CD14-positive monocyte (primary cell): ENCODE results near the gene RGS11. TPM values are rescaled to one million over a fixed set of nuclear protein-coding genes. Genes with fewer than 3 reads are reported as not detected.

Experiments
- DNase-seq, 3 donors: peaks; one replicate each; pipeline ENCODE4 v3.0.0-alpha.2; 2011 to 2022
- H2AFZ ChIP-seq: 2 replicates; pipeline ENCODE4 v1.6.0; 2012; ENCODE audit warnings: mild to moderate bottlenecking, low read depth, low read length, inconsistent platforms; ENCODE audit not compliant: insufficient read depth, poor library complexity, severe bottlenecking
- H3K27ac ChIP-seq, 2 donors: 1 replicate in 1 of 2; 2 replicates in 1 of 2; pipeline ENCODE4 v1.5.1; 2012 to 2013; ENCODE audit warnings: low read length in 2 of 2, control low read depth in 1 of 2, inconsistent platforms in 1 of 2, low read depth in 1 of 2, mild to moderate bottlenecking in 1 of 2
- H3K27me3 ChIP-seq, 2 donors: one replicate each; pipeline versions ENCODE4 v1.6.0 to v1.6.1; 2011 to 2013; ENCODE audit warnings: low read length in 2 of 2; ENCODE audit not compliant: control insufficient read depth in 2 of 2, insufficient read depth in 2 of 2
- H3K36me3 ChIP-seq, 2 donors: replicated peaks in 1 of 2; 1 replicate in 1 of 2; 2 replicates in 1 of 2; pipeline versions ENCODE4 v1.5.1 to v1.6.1; 2012 to 2013; ENCODE audit warnings: low read length in 2 of 2, control low read depth in 1 of 2, inconsistent platforms in 1 of 2, mild to moderate bottlenecking in 1 of 2; ENCODE audit not compliant: insufficient read depth in 2 of 2, control insufficient read depth in 1 of 2
- H3K4me1 ChIP-seq, 2 donors: 1 replicate in 1 of 2; 2 replicates in 1 of 2; pipeline versions ENCODE4 v1.5.1 to v1.6.1; 2012 to 2013; ENCODE audit warnings: low read length in 2 of 2, control low read depth in 1 of 2, inconsistent platforms in 1 of 2, mild to moderate bottlenecking in 1 of 2, moderate library complexity in 1 of 2; ENCODE audit not compliant: insufficient read depth in 2 of 2, control insufficient read depth in 1 of 2
- H3K4me2 ChIP-seq: replicated peaks from 2 replicates; pipeline ENCODE3; 2012; ENCODE audit warnings: low read length, moderate library complexity, mild to moderate bottlenecking; ENCODE audit not compliant: poor library complexity, severe bottlenecking; ENCODE audit errors: extremely low read depth
- H3K4me3 ChIP-seq, 3 experiments: fragments of 200-600 bp in 1 of 3; sonication (generic) in 1 of 3; replicated peaks in 1 of 3; 1 replicate in 2 of 3; 2 replicates in 1 of 3; pipeline ENCODE4 v1.5.1; 2011 to 2013; ENCODE audit warnings: low read length in 3 of 3, mild to moderate bottlenecking in 3 of 3, control low read depth in 2 of 3, low read depth in 2 of 3, inconsistent platforms in 1 of 3, moderate library complexity in 1 of 3
- H3K79me2 ChIP-seq: 2 replicates; pipeline ENCODE4 v1.6.0; 2012; ENCODE audit warnings: mild to moderate bottlenecking, control low read depth, inconsistent platforms, low read length, moderate library complexity; ENCODE audit not compliant: insufficient read depth
- H3K9ac ChIP-seq: 2 replicates; pipeline ENCODE4 v1.6.0; 2017; ENCODE audit warnings: low read length, mild to moderate bottlenecking; ENCODE audit not compliant: insufficient read depth, poor library complexity, severe bottlenecking
- H3K9me3 ChIP-seq, 2 donors: replicated peaks in 1 of 2; 1 replicate in 1 of 2; 2 replicates in 1 of 2; pipeline versions ENCODE4 v1.5.1 to v1.6.1; 2012 to 2013; ENCODE audit warnings: low read length in 2 of 2, control low read depth in 1 of 2; ENCODE audit not compliant: control insufficient read depth in 1 of 2, insufficient read depth in 1 of 2
- H4K20me1 ChIP-seq: 2 replicates; pipeline ENCODE4 v1.6.0; 2012; ENCODE audit warnings: mild to moderate bottlenecking, low read length, control low read depth, moderate library complexity; ENCODE audit not compliant: insufficient read depth
- H3K27ac Mint-ChIP-seq, 7 donors: one replicate each; pipeline ENCODE4 v1.8.0; 2020; ENCODE audit warnings: mild to moderate bottlenecking in 7 of 7, mixed read lengths in 7 of 7, moderate library complexity in 6 of 7, inconsistent platforms in 2 of 7
- H3K27me3 Mint-ChIP-seq, 3 donors: one replicate each; pipeline ENCODE4 v1.8.0; 2021 to 2022; ENCODE audit warnings: low read depth in 3 of 3, mild to moderate bottlenecking in 3 of 3, mixed read lengths in 3 of 3, moderate library complexity in 3 of 3, inconsistent platforms in 1 of 3
- H3K36me3 Mint-ChIP-seq, 2 donors: one replicate each; pipeline ENCODE4 v1.8.0; 2020; ENCODE audit warnings: mixed read lengths in 2 of 2, inconsistent platforms in 1 of 2, mild to moderate bottlenecking in 1 of 2
- H3K4me1 Mint-ChIP-seq: one replicate; pipeline ENCODE4 v1.8.0; 2020; ENCODE audit warnings: mild to moderate bottlenecking, mixed read lengths
- H3K4me3 Mint-ChIP-seq, 2 donors: one replicate each; pipeline ENCODE4 v1.8.0; 2020; ENCODE audit warnings: mild to moderate bottlenecking in 2 of 2, mixed read lengths in 2 of 2, moderate library complexity in 1 of 2
- H3K9me3 Mint-ChIP-seq, 7 donors: one replicate each; pipeline ENCODE4 v1.8.0; 2020 to 2022; ENCODE audit warnings: mixed read lengths in 7 of 7, mild to moderate bottlenecking in 6 of 7, moderate library complexity in 6 of 7, inconsistent platforms in 2 of 7
- CTCF ChIP-seq: fragments of 200-600 bp; IDR thresholded peaks from one replicate; pipeline ENCODE4 v1.8.0; 2022; ENCODE audit warnings: antibody characterized with exemption, mild to moderate bottlenecking
- WGBS: methylation state at CpG from one replicate; pipeline ENCODE4 v1.1.5; 2013; ENCODE audit warnings: missing lambda C conversion rate; ENCODE audit not compliant: insufficient coverage; 5-methylcytosine and 5-hydroxymethylcytosine counted together
- intact Hi-C, 2 donors: fragments of 100-400 bp; cut with micrococcal nuclease; formaldehyde crosslinking; loops; one replicate each; pipeline versions ENCODE4 v1.15.0 to v1.15.1; 2023
- polyA plus RNA-seq, 3 donors: library from polyadenylated mRNA; depleted of rRNA in 1 of 3; unstranded in 2 of 3; stranded (reverse) in 1 of 3; fragments of 300-500 nt in 2 of 3; fragments of >200 nt in 1 of 3; fragmentation: Illumina TruSeq in 2 of 3; gene quantifications; 1 replicate in 2 of 3; 2 replicates in 1 of 3; pipeline ENCODE4 v1.2.3, GENCODE V29; 2012 to 2021

The RGS11 gene
- polyA plus RNA-seq, 3 donors = 0.07 TPM; not detected in 2

- Mint-ChIP-seq H3K9me3 (no peaks in the 10 kb centered on the region), H3K36me3 (peaks cover 25 to 27% of the 10 kb centered on the region in 2 donors), H3K4me3 (no peak overlapping the region), H3K27me3 (peaks cover 0 to 1% (median 0%) of the 10 kb centered on the region in 3 donors), H3K4me1 (peaks cover 34% of the 10 kb centered on the region), H3K27ac (peak overlapping the region in 3 of 7 donors; percentile 48 to 80 (median 64))
- Histone ChIP-seq H3K4me3 (no peak overlapping the region), H3K9me3 (no peaks in the 10 kb centered on the region), H3K36me3 (peaks cover 13 to 33% of the 10 kb centered on the region in 2 donors), H3K27ac (peak overlapping the region in 1 of 2 donors; percentile 38), H2AFZ (no peak overlapping the region), H3K9ac (no peak overlapping the region), H3K79me2 (peaks cover 92% of the 10 kb centered on the region), H4K20me1 (peaks cover 77% of the 10 kb centered on the region), H3K27me3 (no peaks in the 10 kb centered on the region), H3K4me2 (no peak overlapping the region), H3K4me1 (peaks cover 26 to 28% of the 10 kb centered on the region in 2 donors)
- no peak for TF ChIP-seq CTCF
- 76% methylated on average over 3 of the region's 9 CpGs for WGBS
- no peak for DNase-seq
- intact Hi-C loops = no loop called here
These were observed 45.8 kb upstream of the RGS11 start for GRCh38 chr16:321532-321931.

GRCh38 chr16:320206-320605, 44.5 kb upstream of the RGS11 start:
- Mint-ChIP-seq H3K36me3 (peaks cover 26 to 27% of the 10 kb centered on the region in 2 donors), H3K27ac (peak overlapping the region in 5 of 7 donors; percentile 1 to 37 (median 7)), H3K4me1 (peaks cover 22% of the 10 kb centered on the region), H3K4me3 (no peak overlapping the region), H3K9me3 (no peaks in the 10 kb centered on the region), H3K27me3 (peaks cover 0 to under 1% (median 0%) of the 10 kb centered on the region in 3 donors)
- peaks cover 13 to 33% of the 10 kb centered on the region in 2 donors for H3K36me3 ChIP-seq
- H2AFZ ChIP-seq = no peak overlapping the region
- H3K4me2 ChIP-seq = no peak overlapping the region
- no peak overlapping the region for H3K27ac ChIP-seq
- H3K9me3 ChIP-seq = no peaks in the 10 kb centered on the region
- no peak overlapping the region for H3K9ac ChIP-seq
- no peak overlapping the region for H3K4me3 ChIP-seq
- peaks cover 74% of the 10 kb centered on the region for H4K20me1 ChIP-seq
- no peak for DNase-seq
- peaks cover 90% of the 10 kb centered on the region for H3K79me2 ChIP-seq
- peaks cover 14 to 16% of the 10 kb centered on the region in 2 donors for H3K4me1 ChIP-seq
- no CpG with 5 or more reads among the region's 5 CpGs for WGBS
- no peak for TF ChIP-seq CTCF
- H3K27me3 ChIP-seq = no peaks in the 10 kb centered on the region
- intact Hi-C loops = no loop called here
